HG02981 (cell line): ENCODE measurements around the gene DSG2.

Source experiments
- ATAC-seq: cut with Tn5 transposase; IDR thresholded peaks from one replicate; pipeline ENCODE4 v1.9.1; 2021; ENCODE audit warnings: mild to moderate bottlenecking, moderate library complexity; ENCODE audit not compliant: unreplicated experiment

The DSG2 gene

GRCh38 chr18:31586616-31587015 lies 88.6 kb downstream of the DSG2 start:
- no peak for ATAC-seq

- no peak for ATAC-seq
These were observed 89.6 kb downstream of the DSG2 start for GRCh38 chr18:31587529-31587928.

GRCh38 chr18:31590570-31590969 lies 92.6 kb downstream of the DSG2 start:
- ATAC-seq, result no peak

- no peak for ATAC-seq
These were observed 93.1 kb downstream of the DSG2 start for GRCh38 chr18:31591113-31591512.

GRCh38 chr18:31591628-31592027 lies 93.7 kb downstream of the DSG2 start, which contains the start of gene TTR:
Gene TTR, plus strand, starts transcription at chr18:31591877. Its CDS starts 26 bp downstream, at chr18:31591903.
- no peak for ATAC-seq

GRCh38 chr18:31592506-31593157 lies 94.7 kb downstream of the DSG2 start:
- no peak for ATAC-seq

GRCh38 chr18:31595121-31595771 lies 97.3 kb downstream of the DSG2 start:
- no peak for ATAC-seq

- no peak for ATAC-seq
These were observed 98.3 kb downstream of the DSG2 start for GRCh38 chr18:31596081-31596872.

- no peak for ATAC-seq
These were observed 100.2 kb downstream of the DSG2 start for GRCh38 chr18:31598021-31598805.
